ENCODE measurements around the gene GATA2.
A peak's percentile ranks its signal among the peaks of the same experiment; 100 is the strongest.

GATA2 gene

DNA sequence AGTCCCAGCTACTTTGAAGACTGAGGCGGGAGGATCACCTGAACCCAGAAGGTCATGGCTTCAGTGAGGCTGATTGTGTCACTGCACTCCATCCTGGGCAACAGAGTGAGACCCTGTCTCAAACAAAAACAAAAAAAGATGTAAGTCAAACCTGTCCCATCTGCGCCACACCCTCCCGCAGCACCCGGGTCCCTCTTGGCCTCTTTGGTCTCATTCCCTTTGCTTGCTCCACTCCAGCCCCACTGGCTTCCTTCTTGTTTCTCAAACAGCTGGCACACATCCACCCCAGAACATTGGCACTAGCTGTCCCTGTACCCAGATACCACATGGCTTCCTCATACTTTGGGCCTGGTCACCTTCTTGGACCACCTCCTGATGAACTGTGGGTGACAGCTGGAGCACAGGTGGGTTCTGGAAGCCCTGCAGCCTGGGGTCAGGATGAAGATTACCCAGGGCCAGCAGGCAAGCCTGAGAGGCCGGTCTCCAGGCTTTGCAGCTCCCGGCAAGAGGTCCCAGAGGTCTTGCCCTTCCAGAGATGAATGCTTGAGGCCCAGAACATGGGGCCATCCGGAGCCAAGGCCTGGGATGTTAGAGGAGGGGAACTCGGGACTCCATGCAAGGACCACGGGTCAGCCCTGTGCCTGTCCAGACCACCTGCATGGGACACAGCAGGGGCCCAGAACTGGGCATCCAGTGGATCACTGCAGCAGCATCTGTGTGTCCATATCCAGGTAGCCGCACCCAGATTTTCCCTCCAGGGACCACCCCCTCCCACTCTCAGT is 10.9 kb upstream of the GATA2 start:
- no peak for TF ChIP-seq CEBPB (IDR thresholded peaks at IDR 0.05)
- no peak for TF ChIP-seq YY1 (IDR thresholded peaks at IDR 0.05; ENCODE audit: low read depth)
- no peak for TF ChIP-seq TEAD4 (IDR thresholded peaks at IDR 0.05)
- no peak for TF ChIP-seq RAD21 (IDR thresholded peaks at IDR 0.05; ENCODE audit: low read depth)
- no peak for TF ChIP-seq ZBTB7A (IDR thresholded peaks at IDR 0.05; ENCODE audit: low read depth)
- TF ChIP-seq TCF12 (IDR thresholded peaks at IDR 0.05; ENCODE audit: low read depth): no peak

DNA sequence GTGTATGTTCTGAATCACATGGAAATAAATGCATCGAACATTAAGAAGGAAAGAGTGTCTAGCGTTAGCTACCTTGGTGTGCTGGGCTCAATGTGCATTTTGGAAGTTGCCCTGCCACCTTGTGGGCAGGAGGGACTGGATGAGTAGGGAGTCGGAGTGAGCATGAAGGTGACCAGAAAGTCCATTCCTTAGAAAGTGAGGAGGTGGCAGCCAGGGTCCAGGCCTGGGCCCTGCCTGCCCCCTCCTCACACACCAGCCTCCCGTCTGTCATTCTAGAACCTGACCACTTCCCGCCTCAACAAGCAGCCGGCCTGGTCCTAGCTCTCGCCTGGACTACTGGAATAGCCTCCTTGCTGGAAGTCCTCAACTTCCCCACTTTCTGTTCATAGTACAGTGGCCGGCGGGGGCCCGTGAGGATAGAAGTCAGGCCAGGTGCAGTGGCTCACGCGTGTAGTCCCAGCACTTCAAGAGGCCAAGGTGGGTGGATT is 10.2 kb upstream of the GATA2 start:
- peak; percentile 75 for TF ChIP-seq RAD21 (IDR thresholded peaks at IDR 0.05; ENCODE audit: low read depth)
- TF ChIP-seq ZBTB7A (IDR thresholded peaks at IDR 0.05; ENCODE audit: low read depth): no peak

DNA sequence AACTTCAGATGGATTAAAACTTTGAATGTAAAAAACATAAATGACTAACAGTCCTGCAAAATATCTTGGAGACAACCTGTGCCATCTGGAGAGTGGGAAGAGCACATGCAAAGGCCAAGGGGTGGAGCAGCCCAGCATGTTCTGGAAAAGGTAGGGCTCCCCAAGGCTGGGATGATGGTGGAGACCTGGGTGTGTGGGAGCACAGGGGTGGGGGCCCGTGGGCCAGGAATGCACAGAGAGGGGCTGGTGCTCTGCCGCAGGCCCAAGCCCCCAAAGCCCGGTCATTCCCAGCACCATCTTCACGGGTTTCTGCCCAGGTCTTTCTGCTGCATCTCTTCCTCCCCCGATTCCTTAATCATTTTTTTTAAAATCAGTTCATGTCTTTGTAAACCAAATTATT is 9.7 kb upstream of the GATA2 start:
- TF ChIP-seq EGR1 (IDR thresholded peaks at IDR 0.05): no peak
- no peak for TF ChIP-seq YY1 (IDR thresholded peaks at IDR 0.05; ENCODE audit: low read depth)
- no peak for TF ChIP-seq TEAD4 (IDR thresholded peaks at IDR 0.05)
- no peak for TF ChIP-seq TCF12 (IDR thresholded peaks at IDR 0.05; ENCODE audit: low read depth)
- TF ChIP-seq ZBTB7A (IDR thresholded peaks at IDR 0.05; ENCODE audit: low read depth): no peak
- TF ChIP-seq, protein P1, sequence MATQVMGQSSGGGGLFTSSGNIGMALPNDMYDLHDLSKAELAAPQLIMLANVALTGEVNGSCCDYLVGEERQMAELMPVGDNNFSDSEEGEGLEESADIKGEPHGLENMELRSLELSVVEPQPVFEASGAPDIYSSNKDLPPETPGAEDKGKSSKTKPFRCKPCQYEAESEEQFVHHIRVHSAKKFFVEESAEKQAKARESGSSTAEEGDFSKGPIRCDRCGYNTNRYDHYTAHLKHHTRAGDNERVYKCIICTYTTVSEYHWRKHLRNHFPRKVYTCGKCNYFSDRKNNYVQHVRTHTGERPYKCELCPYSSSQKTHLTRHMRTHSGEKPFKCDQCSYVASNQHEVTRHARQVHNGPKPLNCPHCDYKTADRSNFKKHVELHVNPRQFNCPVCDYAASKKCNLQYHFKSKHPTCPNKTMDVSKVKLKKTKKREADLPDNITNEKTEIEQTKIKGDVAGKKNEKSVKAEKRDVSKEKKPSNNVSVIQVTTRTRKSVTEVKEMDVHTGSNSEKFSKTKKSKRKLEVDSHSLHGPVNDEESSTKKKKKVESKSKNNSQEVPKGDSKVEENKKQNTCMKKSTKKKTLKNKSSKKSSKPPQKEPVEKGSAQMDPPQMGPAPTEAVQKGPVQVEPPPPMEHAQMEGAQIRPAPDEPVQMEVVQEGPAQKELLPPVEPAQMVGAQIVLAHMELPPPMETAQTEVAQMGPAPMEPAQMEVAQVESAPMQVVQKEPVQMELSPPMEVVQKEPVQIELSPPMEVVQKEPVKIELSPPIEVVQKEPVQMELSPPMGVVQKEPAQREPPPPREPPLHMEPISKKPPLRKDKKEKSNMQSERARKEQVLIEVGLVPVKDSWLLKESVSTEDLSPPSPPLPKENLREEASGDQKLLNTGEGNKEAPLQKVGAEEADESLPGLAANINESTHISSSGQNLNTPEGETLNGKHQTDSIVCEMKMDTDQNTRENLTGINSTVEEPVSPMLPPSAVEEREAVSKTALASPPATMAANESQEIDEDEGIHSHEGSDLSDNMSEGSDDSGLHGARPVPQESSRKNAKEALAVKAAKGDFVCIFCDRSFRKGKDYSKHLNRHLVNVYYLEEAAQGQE (IDR thresholded peaks at IDR 0.05; ENCODE audit: low read depth): no peak
- no peak for TF ChIP-seq CREB1 (IDR thresholded peaks at IDR 0.05; ENCODE audit: low read depth)
- no peak for TF ChIP-seq EP300 (IDR thresholded peaks at IDR 0.05; ENCODE audit: borderline replicate concordance)
- TF ChIP-seq, protein P2, sequence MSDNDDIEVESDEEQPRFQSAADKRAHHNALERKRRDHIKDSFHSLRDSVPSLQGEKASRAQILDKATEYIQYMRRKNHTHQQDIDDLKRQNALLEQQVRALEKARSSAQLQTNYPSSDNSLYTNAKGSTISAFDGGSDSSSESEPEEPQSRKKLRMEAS (IDR thresholded peaks at IDR 0.05): no peak
- TF ChIP-seq NFIC (IDR thresholded peaks at IDR 0.05): no peak
- no peak for TF ChIP-seq TAF1 (IDR thresholded peaks at IDR 0.05; ENCODE audit: low read depth)
- TF ChIP-seq, protein P3, sequence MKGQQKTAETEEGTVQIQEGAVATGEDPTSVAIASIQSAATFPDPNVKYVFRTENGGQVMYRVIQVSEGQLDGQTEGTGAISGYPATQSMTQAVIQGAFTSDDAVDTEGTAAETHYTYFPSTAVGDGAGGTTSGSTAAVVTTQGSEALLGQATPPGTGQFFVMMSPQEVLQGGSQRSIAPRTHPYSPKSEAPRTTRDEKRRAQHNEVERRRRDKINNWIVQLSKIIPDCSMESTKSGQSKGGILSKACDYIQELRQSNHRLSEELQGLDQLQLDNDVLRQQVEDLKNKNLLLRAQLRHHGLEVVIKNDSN (IDR thresholded peaks at IDR 0.05): no peak
- no peak for TF ChIP-seq FOXM1 (IDR thresholded peaks at IDR 0.05; ENCODE audit: borderline replicate concordance, low read depth)

DNA sequence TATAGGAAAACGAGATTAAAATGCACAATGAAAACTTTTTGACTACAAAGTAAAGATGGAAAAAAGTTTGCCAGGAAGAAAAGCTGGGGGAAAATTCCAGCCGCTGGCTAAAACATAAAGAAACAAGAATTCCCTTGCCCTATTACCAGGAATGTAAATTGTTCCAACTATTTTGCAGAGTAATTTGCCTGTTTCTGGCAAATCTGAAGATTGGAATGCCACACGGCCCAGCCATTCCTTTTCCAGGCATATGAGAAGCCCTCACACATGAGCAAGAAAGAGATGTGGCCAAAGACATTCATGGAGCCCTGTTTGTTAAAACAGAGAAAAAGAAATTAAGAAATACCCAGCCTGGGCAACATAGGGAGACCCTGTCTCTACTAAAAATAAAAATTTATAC is 8.4 kb upstream of the GATA2 start:
- TF ChIP-seq, protein P1 (IDR thresholded peaks at IDR 0.05; ENCODE audit: low read depth): no peak
- TF ChIP-seq TAF1 (IDR thresholded peaks at IDR 0.05; ENCODE audit: low read depth): no peak
- TF ChIP-seq, protein P3 (IDR thresholded peaks at IDR 0.05): no peak
- no peak for TF ChIP-seq FOXM1 (IDR thresholded peaks at IDR 0.05; ENCODE audit: borderline replicate concordance, low read depth)
- no peak for TF ChIP-seq EGR1 (IDR thresholded peaks at IDR 0.05)
- no peak for TF ChIP-seq TEAD4 (IDR thresholded peaks at IDR 0.05)
- TF ChIP-seq EP300 (IDR thresholded peaks at IDR 0.05; ENCODE audit: borderline replicate concordance): no peak
- no peak for TF ChIP-seq ZBTB7A (IDR thresholded peaks at IDR 0.05; ENCODE audit: low read depth)
- TF ChIP-seq, protein P2 (IDR thresholded peaks at IDR 0.05): no peak
- TF ChIP-seq CEBPB (IDR thresholded peaks at IDR 0.05): no peak
- no peak for TF ChIP-seq NFIC (IDR thresholded peaks at IDR 0.05)
- TF ChIP-seq CREB1 (IDR thresholded peaks at IDR 0.05; ENCODE audit: low read depth): no peak
- no peak for TF ChIP-seq RAD21 (IDR thresholded peaks at IDR 0.05; ENCODE audit: low read depth)
- TF ChIP-seq TCF12 (IDR thresholded peaks at IDR 0.05; ENCODE audit: low read depth): no peak
- TF ChIP-seq YY1 (IDR thresholded peaks at IDR 0.05; ENCODE audit: low read depth): no peak

DNA sequence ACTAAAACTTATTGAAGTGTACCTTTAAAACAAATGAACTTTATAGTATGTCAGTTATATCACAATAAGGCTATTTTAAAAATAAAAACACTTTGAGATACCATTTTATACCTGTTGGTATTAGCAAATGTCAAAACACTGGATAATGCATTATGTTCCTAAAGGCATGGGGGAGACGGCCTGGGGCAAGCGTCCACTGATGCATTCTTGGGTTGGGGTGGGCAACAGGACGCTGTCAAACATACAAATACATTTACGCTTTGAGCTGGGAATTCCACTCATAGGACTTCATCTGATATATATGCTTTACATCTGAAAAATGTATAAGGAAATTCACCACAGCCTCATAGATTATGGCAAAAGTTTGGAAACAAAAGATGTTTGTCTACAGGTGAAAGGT is 7.6 kb upstream of the GATA2 start:
- TF ChIP-seq CREB1 (IDR thresholded peaks at IDR 0.05; ENCODE audit: low read depth) (no peak), EP300 (IDR thresholded peaks at IDR 0.05; ENCODE audit: borderline replicate concordance) (no peak), YY1 (IDR thresholded peaks at IDR 0.05; ENCODE audit: low read depth) (no peak), ZBTB7A (IDR thresholded peaks at IDR 0.05; ENCODE audit: low read depth) (no peak), TEAD4 (IDR thresholded peaks at IDR 0.05) (no peak), TCF12 (IDR thresholded peaks at IDR 0.05; ENCODE audit: low read depth) (no peak), RAD21 (IDR thresholded peaks at IDR 0.05; ENCODE audit: low read depth) (no peak)
- TF ChIP-seq, protein P2 (IDR thresholded peaks at IDR 0.05): no peak
- TF ChIP-seq, protein P3 (IDR thresholded peaks at IDR 0.05): no peak
